Psoas muscle (tissue), 8 donors: ENCODE measurements around the gene TMBIM6. TPM values are rescaled to one million over a fixed set of nuclear protein-coding genes. Genes with fewer than 3 reads are reported as not detected.

Experiments used
- ATAC-seq, 4 donors: fragments of 200-7000 bp; cut with Tn5 transposase; one replicate each; pipeline ENCODE4 v1.9.1; 2020; ENCODE audit warnings: moderate library complexity in 3 of 4, mild to moderate bottlenecking in 2 of 4
- DNase-seq, 2 donors: peaks; one replicate each; pipeline ENCODE4 v3.0.0-alpha.2; 2020
- H3K27ac ChIP-seq: fragments of 200-600 bp; one replicate; pipeline ENCODE4 v1.8.0; 2022
- H3K27me3 ChIP-seq, 3 donors: fragments of 200-600 bp in 1 of 3; one replicate each; pipeline versions ENCODE4 v1.6.1 to v1.8.0; 2013 to 2022; ENCODE audit warnings: low read length in 2 of 3, mild to moderate bottlenecking in 2 of 3, moderate library complexity in 1 of 3; ENCODE audit not compliant: insufficient read depth in 3 of 3
- H3K36me3 ChIP-seq, 2 donors: fragments of 200-600 bp in 1 of 2; one replicate each; pipeline versions ENCODE4 v1.6.1 to v1.8.0; 2013 to 2022; ENCODE audit warnings: low read depth in 1 of 2, mild to moderate bottlenecking in 1 of 2, moderate library complexity in 1 of 2; ENCODE audit not compliant: insufficient read depth in 1 of 2
- H3K4me1 ChIP-seq: fragments of 200-600 bp; one replicate; pipeline ENCODE4 v1.8.0; 2022
- H3K4me3 ChIP-seq: fragments of 200-600 bp; one replicate; pipeline ENCODE4 v1.8.0; 2022; ENCODE audit warnings: mild to moderate bottlenecking
- H3K9me3 ChIP-seq: fragments of 200-600 bp; one replicate; pipeline ENCODE4 v1.8.0; 2022
- WGBS, 3 donors: extraction: QIAGEN DNeasy Blood & Tissue Kit; methylation state at CpG; one replicate each; pipeline versions ENCODE4 v1.1.6 to v1.1.7; 2013; 5-methylcytosine and 5-hydroxymethylcytosine counted together
- intact Hi-C, 2 donors: fragments of 100-400 bp; cut with DNase I; formaldehyde crosslinking; loops; one replicate each; pipeline versions ENCODE4 v1.11.0 to v1.14.2; 2022
- long read RNA-seq, 2 donors: library from polyadenylated mRNA; unstranded; transcript quantifications; one replicate each; pipeline ENCODE4 v2.0.0, GENCODE V29; 2021
- polyA plus RNA-seq, 3 donors: library from polyadenylated mRNA; stranded (reverse); fragments of 200-250 nt; gene quantifications; one replicate each; pipeline ENCODE4 v1.2.3, GENCODE V29; 2013
- total RNA-seq, 4 donors: library from RNA; stranded (reverse); fragmentation: NEBNext Ultra II Directional in 2 of 4; extraction: Animal tissue kit (Norgen Biotek cat#: 25700) in 2 of 4; gene quantifications; one replicate each; pipeline versions ENCODE4 v1.2.1 to v1.2.4, GENCODE V29; 2021 to 2023
- TF ChIP-seq, protein P1 (sequence below): fragments of 200-600 bp; IDR thresholded peaks from one replicate; pipeline ENCODE4 v1.8.0; 2022; ENCODE audit warnings: antibody characterized with exemption
- donor health status: healthy with polysubstance abuse.
- donor health status: DM: no; HTN: no; CAD: no; lungs with moderate emphysema.
- donor health status: Bipolar disorder and iron deficiency.
- donor health status: healthy.
- donor health status: DM: yes; HTN: yes; CAD: no.
- donor health status: DM: no; HTN: no; CAD: no.
- donor health status: DM: no; HTN: no; CAD: no.
- donor health status: DM: yes; HTN: yes; CAD: no.

TMBIM6 gene, protein sequence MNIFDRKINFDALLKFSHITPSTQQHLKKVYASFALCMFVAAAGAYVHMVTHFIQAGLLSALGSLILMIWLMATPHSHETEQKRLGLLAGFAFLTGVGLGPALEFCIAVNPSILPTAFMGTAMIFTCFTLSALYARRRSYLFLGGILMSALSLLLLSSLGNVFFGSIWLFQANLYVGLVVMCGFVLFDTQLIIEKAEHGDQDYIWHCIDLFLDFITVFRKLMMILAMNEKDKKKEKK
- total RNA-seq, result 100 to 1,000 TPM; 171 to 256 (median 241) TPM
- polyA plus RNA-seq, result 100 to 1,000 TPM; 164 to 317 (median 250) TPM
- long read RNA-seq, donor 1, transcript TMBIM6-202 (9 exons, 2,598 nt), result minor isoform, 12 of 84 reads
- long read RNA-seq, donor 1, transcript TMBIM6-201 (10 exons, 2,836 nt), result major isoform, 52 of 84 reads
- long read RNA-seq, donor 1, partial matches to known transcripts, result 3 of 84 reads
- long read RNA-seq, donor 1, other reads (novel, unspliced or antisense), result 14 of 84 reads
- long read RNA-seq, donor 2, transcript TMBIM6-202 (9 exons, 2,598 nt), result minor isoform, 45 of 194 reads
- long read RNA-seq, donor 2, transcript TMBIM6-201 (10 exons, 2,836 nt), result major isoform, 94 of 194 reads
- long read RNA-seq, donor 2, partial matches to known transcripts, result 42 of 194 reads
- long read RNA-seq, donor 2, other reads (novel, unspliced or antisense), result 6 of 194 reads

DNA sequence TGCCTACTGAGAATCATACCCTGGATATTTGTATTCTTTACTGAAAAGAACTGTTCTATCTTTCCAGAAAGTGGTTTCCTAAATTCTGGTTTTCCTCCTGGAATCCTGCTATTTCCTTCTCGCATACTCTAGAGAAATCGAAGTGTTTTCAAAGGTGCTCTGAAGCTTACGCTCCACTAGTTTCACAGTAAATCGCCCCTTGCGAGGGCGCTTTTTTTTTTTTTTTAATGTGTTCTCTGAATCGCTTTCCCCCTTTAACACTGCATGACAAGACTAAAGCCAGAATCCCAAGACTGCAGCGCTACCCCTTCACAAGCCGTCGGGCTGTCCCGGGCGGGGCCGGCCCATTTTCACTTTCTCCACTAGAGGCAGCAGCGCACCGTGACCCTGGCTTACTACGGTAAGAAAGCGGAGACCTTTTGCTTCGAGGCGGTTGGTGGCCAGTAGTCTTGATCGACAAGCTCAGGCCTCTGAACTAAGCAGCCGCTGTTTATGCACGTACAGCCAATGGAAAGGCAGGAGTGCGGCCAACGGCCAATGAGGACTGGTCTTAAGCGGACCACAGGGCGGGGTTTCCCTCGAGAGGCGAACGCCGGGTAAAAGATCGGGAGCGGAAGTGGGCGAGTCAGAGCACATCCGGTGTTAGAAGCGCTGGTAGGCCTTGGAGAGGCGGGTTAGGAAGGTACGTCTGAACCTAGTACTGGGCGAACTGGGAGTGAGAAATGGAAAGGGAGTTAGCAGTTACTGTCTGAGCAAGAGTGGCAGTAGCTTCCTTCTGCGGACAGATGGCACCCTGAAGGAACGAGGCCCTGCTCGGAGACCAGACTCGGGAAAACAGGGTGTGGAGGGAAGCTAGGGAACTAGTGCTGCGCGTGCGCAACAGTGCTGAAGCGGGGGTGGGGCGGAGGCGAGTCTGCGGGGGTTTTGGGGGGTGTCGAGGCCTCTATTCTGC lies at the start of gene TMBIM6:
TSS of gene TMBIM6 (plus strand) at position 628 of the 952 bp plus-strand sequence. CDS start 10,937 bp downstream, outside the sequence.
- peaks cover 0 to 5% of the 10 kb centered on the region in 2 donors for H3K36me3 ChIP-seq
- H3K27ac ChIP-seq, result peak within 1 kb of the TSS; percentile 99
- ATAC-seq (peak; percentile 94 to 98 (median 97)), DNase-seq (peak; percentile 100)
- intact Hi-C loops, result no loop called here
- peaks cover 34% of the 10 kb centered on the region for H3K4me1 ChIP-seq
- WGBS, 3 donors, result 4 to 5% (median 4%) methylated on average over 43 to 50 of the region's 50 CpGs
- TF ChIP-seq, protein P1, sequence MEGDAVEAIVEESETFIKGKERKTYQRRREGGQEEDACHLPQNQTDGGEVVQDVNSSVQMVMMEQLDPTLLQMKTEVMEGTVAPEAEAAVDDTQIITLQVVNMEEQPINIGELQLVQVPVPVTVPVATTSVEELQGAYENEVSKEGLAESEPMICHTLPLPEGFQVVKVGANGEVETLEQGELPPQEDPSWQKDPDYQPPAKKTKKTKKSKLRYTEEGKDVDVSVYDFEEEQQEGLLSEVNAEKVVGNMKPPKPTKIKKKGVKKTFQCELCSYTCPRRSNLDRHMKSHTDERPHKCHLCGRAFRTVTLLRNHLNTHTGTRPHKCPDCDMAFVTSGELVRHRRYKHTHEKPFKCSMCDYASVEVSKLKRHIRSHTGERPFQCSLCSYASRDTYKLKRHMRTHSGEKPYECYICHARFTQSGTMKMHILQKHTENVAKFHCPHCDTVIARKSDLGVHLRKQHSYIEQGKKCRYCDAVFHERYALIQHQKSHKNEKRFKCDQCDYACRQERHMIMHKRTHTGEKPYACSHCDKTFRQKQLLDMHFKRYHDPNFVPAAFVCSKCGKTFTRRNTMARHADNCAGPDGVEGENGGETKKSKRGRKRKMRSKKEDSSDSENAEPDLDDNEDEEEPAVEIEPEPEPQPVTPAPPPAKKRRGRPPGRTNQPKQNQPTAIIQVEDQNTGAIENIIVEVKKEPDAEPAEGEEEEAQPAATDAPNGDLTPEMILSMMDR, result peak; percentile 93
- peak within 1 kb of the TSS; percentile 92 for H3K4me3 ChIP-seq
- H3K27me3 ChIP-seq, result no peaks in the 10 kb centered on the region
- H3K9me3 ChIP-seq, result no peaks in the 10 kb centered on the region

DNA sequence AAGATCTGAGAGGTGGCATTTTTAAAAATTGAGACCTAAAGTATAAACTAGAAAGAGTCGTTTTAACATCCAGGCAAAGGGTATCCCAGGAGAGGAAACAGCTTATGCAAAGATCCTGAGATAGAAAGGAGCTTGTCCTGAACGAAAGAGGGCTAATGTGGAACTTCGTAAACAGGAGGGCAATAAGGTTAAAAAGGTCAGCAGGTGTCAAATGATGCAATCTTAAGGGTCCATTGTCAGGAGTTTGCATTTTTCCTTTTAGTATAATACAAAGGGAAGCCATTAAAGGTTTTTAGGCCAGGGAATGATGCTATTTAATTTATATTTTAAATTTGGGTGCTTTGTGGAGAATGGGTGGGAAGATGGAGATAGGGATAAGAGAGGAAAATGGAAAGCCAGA lies 48.5 kb upstream of the TMBIM6 start:
- DNase-seq, result no peak
- Histone ChIP-seq H3K4me3 (no peak overlapping the region), H3K4me1 (no peaks in the 10 kb centered on the region), H3K27ac (no peak overlapping the region), H3K36me3 (no peaks in the 10 kb centered on the region), H3K9me3 (no peaks in the 10 kb centered on the region), H3K27me3 (no peaks in the 10 kb centered on the region)
- intact Hi-C loops, result no loop called here
- no peak for ATAC-seq
- WGBS, 3 donors, result 67 to 72% (median 68%) methylated on average over 3 of the region's 3 CpGs
- TF ChIP-seq, protein P1, result no peak

DNA sequence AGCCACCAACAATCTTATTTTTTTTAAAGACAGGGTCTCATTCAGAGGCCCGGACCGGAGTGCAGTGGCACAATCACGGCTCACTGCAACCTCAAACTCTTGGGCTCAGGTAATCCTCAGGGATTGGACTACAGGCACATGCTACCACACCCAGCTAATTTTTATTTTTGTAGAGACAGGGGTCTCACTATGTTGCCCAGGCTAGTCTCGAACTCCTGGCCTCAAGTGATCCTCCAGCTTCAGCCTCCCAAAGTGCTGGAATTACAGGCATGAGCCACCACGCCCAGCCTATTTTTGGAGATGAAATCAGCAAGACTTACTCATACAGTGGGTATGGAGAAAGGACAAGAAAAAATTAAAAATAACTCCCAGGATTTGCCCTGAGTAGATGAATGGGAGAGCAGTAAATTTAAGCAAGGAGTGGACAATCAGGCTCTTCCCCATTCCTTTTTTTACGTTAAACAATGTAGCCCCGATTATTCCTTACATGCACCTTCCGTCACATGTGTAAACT lies 47.4 kb upstream of the TMBIM6 start:
- TF ChIP-seq, protein P1, result no peak
- ATAC-seq, result no peak

DNA sequence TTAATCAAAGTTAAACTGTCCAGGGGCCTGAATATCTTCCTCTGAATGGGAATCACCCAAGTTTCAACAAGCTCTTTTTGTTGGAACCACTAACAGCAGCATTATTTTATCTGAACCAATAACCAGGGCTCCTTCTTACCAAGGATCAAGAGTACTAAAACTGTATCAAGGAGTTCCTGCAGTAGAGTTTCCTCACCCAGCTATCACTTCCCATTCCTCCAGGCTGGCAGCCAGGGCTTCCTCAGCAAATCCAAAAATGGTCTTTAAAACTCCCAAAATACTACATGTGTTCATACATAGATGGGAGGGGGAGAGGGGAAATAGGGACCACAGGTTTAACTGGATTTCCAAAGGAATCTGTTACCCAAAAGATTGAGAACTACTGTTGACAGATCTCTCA lies 44.6 kb upstream of the TMBIM6 start:
- no peak overlapping the region for H3K27ac ChIP-seq
- H3K4me1 ChIP-seq, result peaks cover 11% of the 10 kb centered on the region
- TF ChIP-seq, protein P1, result no peak
- intact Hi-C loops, result no loop called here
- no peak for ATAC-seq
- no peaks in the 10 kb centered on the region for H3K27me3 ChIP-seq
- DNase-seq, result no peak
- H3K9me3 ChIP-seq, result no peaks in the 10 kb centered on the region
- H3K4me3 ChIP-seq, result no peak overlapping the region
- H3K36me3 ChIP-seq, result no peaks in the 10 kb centered on the region

More for the DNA sequence above, 47.4 kb upstream of the TMBIM6 start:
- Histone ChIP-seq H3K36me3 (no peaks in the 10 kb centered on the region), H3K4me3 (no peak overlapping the region), H3K9me3 (no peaks in the 10 kb centered on the region), H3K27ac (no peak overlapping the region), H3K4me1 (peaks cover 4% of the 10 kb centered on the region), H3K27me3 (no peaks in the 10 kb centered on the region)
- no peak for DNase-seq
- intact Hi-C loops, result no loop called here
- 93 to 95% (median 93%) methylated on average over 8 of the region's 8 CpGs for WGBS, 3 donors
